K562 (cell line): Measurements from ENCODE around the gene RASSF7. TPM values are rescaled to one million over a fixed set of nuclear protein-coding genes. Genes with fewer than 3 reads are reported as not detected.
A peak's percentile ranks its signal among the peaks of the same experiment; 100 is the strongest.

Experiments used
- ATAC-seq: fragments of 200-7000 bp; cut with Tn5 transposase; 3 replicates; pipeline ENCODE4 v1.9.1; 2020; ENCODE audit warnings: moderate library complexity
- BruUV-seq: library from RNA; stranded (reverse); fragments of 400-500 nt; replicated peaks from 2 replicates; lab custom pipeline; 2021; lab: Mats Ljungman, UMichigan
- CTCF ChIA-PET: fragments of 300-600 bp; formaldehyde crosslinking; extraction: SDS; loops from one replicate; lab custom pipeline; 2021; ENCODE audit warnings: low intra/inter-chr PET ratio; lab: Yijun Ruan, JAX
- POLR2A ChIA-PET: fragments of 300-600, 350-650 bp; sonication (Branson Sonifier 250); formaldehyde crosslinking; extraction: SDS; loops from one replicate; lab custom pipeline; 2021; ENCODE audit warnings: antibody characterized with exemption, inconsistent platforms; lab: Yijun Ruan, JAX
- DNase-seq, 4 experiments: peaks; one replicate each; pipeline versions ENCODE4 v3.0.0 to v3.0.0-alpha.2; 2011 to 2018; ENCODE audit warnings: low spot score in 3 of 4, mixed read lengths in 3 of 4; ENCODE audit errors: extremely low read depth in 1 of 4
- FAIRE-seq: peaks from 2 replicates; lab custom pipeline; 2011; peaks lifted over from hg19 to GRCh38; lab: Jason Lieb, UNC
- H2AFZ ChIP-seq: 2 replicates; pipeline ENCODE4 v1.6.0; 2011; ENCODE audit warnings: low read depth, low read length, control low read depth, inconsistent platforms
- H3K27ac ChIP-seq: fragments of 200-600 bp; 3 replicates; pipeline ENCODE4 v1.8.0; 2011; ENCODE audit warnings: low read depth, mild to moderate bottlenecking, control low read depth, inconsistent platforms, low read length, moderate library complexity, mixed read lengths; ENCODE audit errors: extremely low read depth
- H3K27me3 ChIP-seq, 2 experiments: fragments of 300-600 bp in 1 of 2; 2 replicates in 1 of 2; 3 replicates in 1 of 2; pipeline versions ENCODE4 v1.6.0 to v1.8.0; 2011; ENCODE audit warnings: inconsistent platforms in 2 of 2, low read length in 2 of 2, mild to moderate bottlenecking in 1 of 2, mixed read lengths in 1 of 2, moderate library complexity in 1 of 2; ENCODE audit not compliant: control insufficient read depth in 2 of 2, insufficient read depth in 2 of 2
- H3K36me3 ChIP-seq: fragments of 300-600 bp; 3 replicates; pipeline ENCODE4 v1.8.0; 2011; ENCODE audit warnings: mild to moderate bottlenecking, low read length, inconsistent platforms; ENCODE audit not compliant: control insufficient read depth, insufficient read depth
- H3K4me1 ChIP-seq, 2 experiments: fragments of 200-600 bp in 1 of 2; replicated peaks in 1 of 2; 2 replicates in 1 of 2; 3 replicates in 1 of 2; pipeline versions ENCODE4 v1.5.1 to v1.8.0; 2011; ENCODE audit warnings: inconsistent platforms in 2 of 2, low read length in 2 of 2, mild to moderate bottlenecking in 1 of 2, mixed read lengths in 1 of 2, moderate library complexity in 1 of 2; ENCODE audit not compliant: control insufficient read depth in 2 of 2, insufficient read depth in 2 of 2
- H3K4me2 ChIP-seq: 2 replicates; pipeline ENCODE4 v1.6.1; 2011; ENCODE audit warnings: low read length, control low read depth, inconsistent platforms, mixed read lengths; ENCODE audit not compliant: insufficient read depth
- H3K4me3 ChIP-seq: fragments of 200-600 bp; sonication (generic), shearing (Covaris generic); 2 replicates; pipeline ENCODE4 v1.5.1; 2016; ENCODE audit warnings: control low read depth, inconsistent platforms
- H3K79me2 ChIP-seq: fragments of 200-600 bp; 3 replicates; pipeline ENCODE4 v1.8.0; 2011; ENCODE audit warnings: low read length, inconsistent platforms; ENCODE audit not compliant: control insufficient read depth, insufficient read depth
- H3K9ac ChIP-seq, 2 experiments: 2 replicates each; pipeline versions ENCODE4 v1.6.0 to v1.6.1; 2011; ENCODE audit warnings: low read depth in 2 of 2, low read length in 2 of 2, control low read depth in 1 of 2, inconsistent platforms in 1 of 2, mild to moderate bottlenecking in 1 of 2, mixed read lengths in 1 of 2; ENCODE audit not compliant: insufficient read depth in 1 of 2
- H3K9me1 ChIP-seq: one replicate; pipeline ENCODE4 v1.6.0; 2011; ENCODE audit warnings: inconsistent platforms, mild to moderate bottlenecking, low read length, moderate library complexity; ENCODE audit not compliant: control insufficient read depth, insufficient read depth
- H3K9me3 ChIP-seq: replicated peaks from 2 replicates; pipeline ENCODE4 v1.5.1; 2011; ENCODE audit warnings: low read depth, low read length, inconsistent platforms; ENCODE audit not compliant: control insufficient read depth, insufficient read depth
- H4K20me1 ChIP-seq: replicated peaks from 2 replicates; pipeline ENCODE4 v1.6.1; 2011; ENCODE audit warnings: low read length, inconsistent platforms, mixed read lengths; ENCODE audit not compliant: control insufficient read depth, insufficient read depth
- ADNP ChIP-seq: fragments of 200-800 bp; sonication (Bioruptor generic); IDR thresholded peaks from 2 replicates; pipeline ENCODE4 v1.6.1; 2016; ENCODE audit warnings: missing genetic modification characterization, missing compliant biosample characterization
- DDX20 ChIP-seq: fragments of 450-650 bp; IDR thresholded peaks from 2 replicates; pipeline ENCODE4 v1.6.1; 2016; ENCODE audit warnings: missing genetic modification characterization, low read depth, mild to moderate bottlenecking, missing compliant biosample characterization, moderate library complexity
- EZH2 ChIP-seq: IDR thresholded peaks from 2 replicates; pipeline ENCODE4 v1.6.1; 2012; ENCODE audit warnings: low read depth, mild to moderate bottlenecking, inconsistent platforms, low read length, borderline replicate concordance
- GTF2B ChIP-seq: IDR thresholded peaks from 2 replicates; pipeline ENCODE4 v1.6.1; 2011; ENCODE audit not compliant: insufficient read length; ENCODE audit errors: extremely low read depth
- MCM2 ChIP-seq: fragments of 450-650 bp; IDR thresholded peaks from 2 replicates; pipeline ENCODE4 v1.6.1; 2017; ENCODE audit warnings: low read depth, mild to moderate bottlenecking
- NFXL1 ChIP-seq: fragments of 450-650 bp; formaldehyde crosslinking; IDR thresholded peaks from 2 replicates; pipeline ENCODE4 v1.4.0; 2021; ENCODE audit warnings: mild to moderate bottlenecking
- SRSF1 ChIP-seq: fragments of 200-400 bp; formaldehyde crosslinking; IDR thresholded peaks from 2 replicates; pipeline ENCODE4 v1.6.1; 2017; ENCODE audit warnings: mild to moderate bottlenecking, low read depth, low read length, moderate library complexity
- ZNF224 ChIP-seq: sonication (generic); formaldehyde crosslinking; IDR thresholded peaks from 2 replicates; pipeline ENCODE4 v1.8.0; 2022; ENCODE audit warnings: mild to moderate bottlenecking, missing genetic modification reagents
- WGBS: fragments of 100-300 bp; shearing (Covaris generic); methylation state at CpG from one replicate; pipeline ENCODE4 v1.1.6; 2016; ENCODE audit warnings: low coverage, mixed read lengths; ENCODE audit not compliant: insufficient coverage; ENCODE audit errors: missing lambda C conversion rate; 5-methylcytosine and 5-hydroxymethylcytosine counted together
- in situ Hi-C: fragments of 300-500 bp; cut with MboI; formaldehyde crosslinking; loops from 4 replicates; pipeline ENCODE4 v1.15.0; 2018; ENCODE audit warnings: inconsistent platforms, mixed read lengths
- intact Hi-C: fragments of 100-400 bp; cut with micrococcal nuclease; formaldehyde crosslinking; loops from 2 replicates; pipeline ENCODE4 v1.14.2; 2022
- polyA plus RNA-seq, 8 experiments: library from polyadenylated mRNA; depleted of rRNA in 4 of 8; stranded (reverse) in 5 of 8; unstranded in 3 of 8; fragments of >200 nt; fragmentation: Nextera tagmentation in 2 of 8; fragmentation: Illumina TruSeq in 1 of 8; extraction: Ambion mirVana in 2 of 8; extraction: Trizol in 1 of 8; gene quantifications; 2 replicates each; pipeline versions ENCODE4 v1.2.1 to v1.2.3, GENCODE V29; 2011 to 2014; ENCODE audit warnings: inconsistent platforms in 1 of 8, missing spikeins in 1 of 8
- total RNA-seq, 7 experiments: library from RNA; depleted of rRNA in 6 of 7; stranded (reverse); fragments of >200 nt in 6 of 7; fragmentation: Illumina TruSeq in 2 of 7; extraction: Trizol in 2 of 7; gene quantifications; 2 replicates each; pipeline versions ENCODE4 v1.2.1 to v1.2.3, GENCODE V29; 2011 to 2021; ENCODE audit warnings: low replicate concordance in 1 of 7
- TF ChIP-seq, protein P1 (sequence below): fragments of 250-450 bp; sonication (Bioruptor Pico); IDR thresholded peaks from 2 replicates; pipeline ENCODE4 v1.4.0; 2020; ENCODE audit warnings: mild to moderate bottlenecking
- TF ChIP-seq, protein P2 (sequence below): fragments of 450-650 bp; IDR thresholded peaks from 2 replicates; pipeline ENCODE4 v1.6.1; 2016; ENCODE audit warnings: low read depth

Gene RASSF7
- total and polyA plus RNA-seq, 9 of the 15 experiments (the other 6 are each of a cell fraction or from before 2014, with no cell fraction given) = 0.41 to 45.2 (median 18.6) TPM

GRCh38 chr11:518463-519202, 42.1 kb upstream of the RASSF7 start:
- H3K4me3 ChIP-seq = peak overlapping the region; percentile 9; the same call in 1 of the 2 replicates
- BruUV-seq = no TSS peak
- peak; percentile 92 to 95 (median 94) for DNase-seq
- H3K9me1 ChIP-seq = no peaks in the 10 kb centered on the region
- H4K20me1 ChIP-seq = no peaks in the 10 kb centered on the region
- peak overlapping the region; percentile 85 for H2AFZ ChIP-seq
- ChIA-PET POLR2A (interaction anchor here (0.5 to 1.3 kb wide), 10 partner anchors 12 to 321 kb away, joined by 3 to 5 read pairs (median 3); no protein-coding TSS in a partner anchor), CTCF (interaction anchor here (0.6 to 1.8 kb wide), 9 partner anchors 16 to 283 kb away, joined by 3 to 25 read pairs (median 3); partner anchors contain the start of gene ANO9)
- H3K9ac ChIP-seq = peak overlapping the region; percentile 14 to 20; a peak in 2 of 4 replicates
- FAIRE-seq = peak; percentile 75
- intact Hi-C loops (loop anchor here (5.0 kb wide), 1 partner anchor 76 kb away; the partner anchor contains the start of gene ANO9), in situ Hi-C loops (loop anchor here (5.0 kb wide), 1 partner anchor 321 kb away; a partner anchor contains a TSS)
- WGBS = 13% methylated on average over 54 of the region's 74 CpGs
- H3K9me3 ChIP-seq = peaks cover 6% of the 10 kb centered on the region
- peak; percentile 99 for ATAC-seq
- H3K27ac ChIP-seq = peak overlapping the region; percentile 78
- peak overlapping the region; percentile 63 for H3K4me2 ChIP-seq
- no peaks in the 10 kb centered on the region for H3K79me2 ChIP-seq
- peaks cover 0 to 17% of the 10 kb centered on the region in 2 experiments; a peak in 3 of 5 replicates for H3K4me1 ChIP-seq
- H3K36me3 ChIP-seq = peaks cover 8% of the 10 kb centered on the region; the same call in 1 of the 3 replicates
- no peaks in the 10 kb centered on the region for H3K27me3 ChIP-seq
- TF ChIP-seq ADNP (tag) = no peak
- no peak for TF ChIP-seq ZNF224
- TF ChIP-seq DDX20 (tag) = no peak
- TF ChIP-seq, protein P1, sequence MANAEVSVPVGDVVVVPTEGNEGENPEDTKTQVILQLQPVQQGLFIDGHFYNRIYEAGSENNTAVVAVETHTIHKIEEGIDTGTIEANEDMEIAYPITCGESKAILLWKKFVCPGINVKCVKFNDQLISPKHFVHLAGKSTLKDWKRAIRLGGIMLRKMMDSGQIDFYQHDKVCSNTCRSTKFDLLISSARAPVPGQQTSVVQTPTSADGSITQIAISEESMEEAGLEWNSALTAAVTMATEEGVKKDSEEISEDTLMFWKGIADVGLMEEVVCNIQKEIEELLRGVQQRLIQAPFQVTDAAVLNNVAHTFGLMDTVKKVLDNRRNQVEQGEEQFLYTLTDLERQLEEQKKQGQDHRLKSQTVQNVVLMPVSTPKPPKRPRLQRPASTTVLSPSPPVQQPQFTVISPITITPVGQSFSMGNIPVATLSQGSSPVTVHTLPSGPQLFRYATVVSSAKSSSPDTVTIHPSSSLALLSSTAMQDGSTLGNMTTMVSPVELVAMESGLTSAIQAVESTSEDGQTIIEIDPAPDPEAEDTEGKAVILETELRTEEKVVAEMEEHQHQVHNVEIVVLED = peak; percentile 92
- no peak for TF ChIP-seq SRSF1
- TF ChIP-seq, protein P2, sequence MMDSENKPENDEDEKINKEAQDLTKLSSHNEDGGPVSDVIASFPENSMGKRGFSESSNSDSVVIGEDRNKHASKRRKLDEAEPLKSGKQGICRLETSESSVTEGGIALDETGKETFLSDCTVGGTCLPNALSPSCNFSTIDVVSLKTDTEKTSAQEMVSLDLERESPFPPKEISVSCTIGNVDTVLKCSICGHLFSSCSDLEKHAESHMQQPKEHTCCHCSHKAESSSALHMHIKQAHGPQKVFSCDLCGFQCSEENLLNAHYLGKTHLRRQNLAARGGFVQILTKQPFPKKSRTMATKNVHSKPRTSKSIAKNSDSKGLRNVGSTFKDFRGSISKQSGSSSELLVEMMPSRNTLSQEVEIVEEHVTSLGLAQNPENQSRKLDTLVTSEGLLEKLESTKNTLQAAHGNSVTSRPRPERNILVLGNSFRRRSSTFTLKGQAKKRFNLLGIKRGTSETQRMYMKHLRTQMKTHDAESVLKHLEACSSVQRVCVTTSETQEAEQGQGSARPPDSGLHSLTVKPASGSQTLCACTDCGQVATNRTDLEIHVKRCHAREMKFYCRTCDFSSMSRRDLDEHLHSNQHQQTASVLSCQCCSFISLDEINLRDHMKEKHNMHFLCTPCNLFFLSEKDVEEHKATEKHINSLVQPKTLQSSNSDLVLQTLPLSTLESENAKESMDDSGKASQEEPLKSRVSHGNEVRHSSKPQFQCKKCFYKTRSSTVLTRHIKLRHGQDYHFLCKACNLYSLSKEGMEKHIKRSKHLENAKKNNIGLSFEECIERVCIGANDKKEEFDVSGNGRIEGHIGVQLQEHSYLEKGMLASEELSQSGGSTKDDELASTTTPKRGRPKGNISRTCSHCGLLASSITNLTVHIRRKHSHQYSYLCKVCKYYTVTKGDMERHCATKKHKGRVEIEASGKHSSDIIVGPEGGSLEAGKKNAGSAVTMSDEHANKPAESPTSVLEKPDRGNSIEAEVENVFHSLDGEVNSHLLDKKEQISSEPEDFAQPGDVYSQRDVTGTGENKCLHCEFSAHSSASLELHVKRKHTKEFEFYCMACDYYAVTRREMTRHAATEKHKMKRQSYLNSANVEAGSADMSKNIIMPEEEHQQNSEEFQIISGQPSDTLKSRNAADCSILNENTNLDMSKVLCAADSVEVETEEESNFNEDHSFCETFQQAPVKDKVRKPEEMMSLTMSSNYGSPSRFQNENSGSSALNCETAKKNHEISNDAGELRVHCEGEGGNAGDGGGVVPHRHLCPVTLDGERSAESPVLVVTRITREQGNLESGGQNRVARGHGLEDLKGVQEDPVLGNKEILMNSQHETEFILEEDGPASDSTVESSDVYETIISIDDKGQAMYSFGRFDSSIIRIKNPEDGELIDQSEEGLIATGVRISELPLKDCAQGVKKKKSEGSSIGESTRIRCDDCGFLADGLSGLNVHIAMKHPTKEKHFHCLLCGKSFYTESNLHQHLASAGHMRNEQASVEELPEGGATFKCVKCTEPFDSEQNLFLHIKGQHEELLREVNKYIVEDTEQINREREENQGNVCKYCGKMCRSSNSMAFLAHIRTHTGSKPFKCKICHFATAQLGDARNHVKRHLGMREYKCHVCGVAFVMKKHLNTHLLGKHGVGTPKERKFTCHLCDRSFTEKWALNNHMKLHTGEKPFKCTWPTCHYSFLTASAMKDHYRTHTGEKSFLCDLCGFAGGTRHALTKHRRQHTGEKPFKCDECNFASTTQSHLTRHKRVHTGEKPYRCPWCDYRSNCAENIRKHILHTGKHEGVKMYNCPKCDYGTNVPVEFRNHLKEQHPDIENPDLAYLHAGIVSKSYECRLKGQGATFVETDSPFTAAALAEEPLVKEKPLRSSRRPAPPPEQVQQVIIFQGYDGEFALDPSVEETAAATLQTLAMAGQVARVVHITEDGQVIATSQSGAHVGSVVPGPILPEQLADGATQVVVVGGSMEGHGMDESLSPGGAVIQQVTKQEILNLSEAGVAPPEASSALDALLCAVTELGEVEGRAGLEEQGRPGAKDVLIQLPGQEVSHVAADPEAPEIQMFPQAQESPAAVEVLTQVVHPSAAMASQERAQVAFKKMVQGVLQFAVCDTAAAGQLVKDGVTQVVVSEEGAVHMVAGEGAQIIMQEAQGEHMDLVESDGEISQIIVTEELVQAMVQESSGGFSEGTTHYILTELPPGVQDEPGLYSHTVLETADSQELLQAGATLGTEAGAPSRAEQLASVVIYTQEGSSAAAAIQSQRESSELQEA = no peak
- TF ChIP-seq EZH2 = no peak
- TF ChIP-seq MCM2 = no peak
- no peak for TF ChIP-seq GTF2B
- no peak for TF ChIP-seq NFXL1 (CRISPR knock-in tag)
